Endothelial cell of umbilical vein (primary cell): Measurements from ENCODE around the gene CTBP2.

Source experiments
- EZH2 ChIP-seq: IDR thresholded peaks from 2 replicates; pipeline ENCODE4 v1.6.1; 2012; ENCODE audit warnings: borderline replicate concordance, low read depth, mild to moderate bottlenecking, moderate library complexity, low read length, inconsistent platforms; ENCODE audit not compliant: severe bottlenecking
- FOS ChIP-seq: IDR thresholded peaks from 2 replicates; pipeline ENCODE4 v1.6.1; 2011; ENCODE audit warnings: mild to moderate bottlenecking, low read length, moderate library complexity, borderline replicate concordance; ENCODE audit not compliant: insufficient read depth
- JUN ChIP-seq: IDR thresholded peaks from 2 replicates; pipeline ENCODE4 v1.6.1; 2011; ENCODE audit warnings: borderline replicate concordance, low read depth; ENCODE audit not compliant: insufficient read length, insufficient read depth
- MYC ChIP-seq: IDR thresholded peaks from one replicate; pipeline ENCODE4 v1.6.1; 2011; ENCODE audit warnings: mild to moderate bottlenecking, low read depth, low read length
- POLR2A ChIP-seq: IDR thresholded peaks from 2 replicates; pipeline ENCODE4 v1.6.1; 2012; ENCODE audit warnings: low read depth, mild to moderate bottlenecking, control low read depth, low read length
- POLR2AphosphoS5 ChIP-seq: IDR thresholded peaks from 2 replicates; pipeline ENCODE4 v1.6.1; 2012; ENCODE audit warnings: low read depth, mild to moderate bottlenecking, control low read depth, low read length, moderate library complexity; ENCODE audit not compliant: insufficient read depth
- TF ChIP-seq, protein P1 (sequence below), 2 donors: IDR thresholded peaks; 1 replicate in 1 of 2; 2 replicates in 1 of 2; pipeline ENCODE4 v1.5.1; 2011; ENCODE audit warnings: low read length in 2 of 2, mild to moderate bottlenecking in 2 of 2, moderate library complexity in 2 of 2, control low read depth in 1 of 2, inconsistent platforms in 1 of 2, low read depth in 1 of 2; ENCODE audit not compliant: insufficient read depth in 1 of 2; ENCODE audit errors: extremely low read depth in 1 of 2
- TF ChIP-seq, protein P2 (sequence below): IDR thresholded peaks from 2 replicates; pipeline ENCODE4 v1.6.1; 2011; ENCODE audit not compliant: insufficient read depth, insufficient read length

DNA sequence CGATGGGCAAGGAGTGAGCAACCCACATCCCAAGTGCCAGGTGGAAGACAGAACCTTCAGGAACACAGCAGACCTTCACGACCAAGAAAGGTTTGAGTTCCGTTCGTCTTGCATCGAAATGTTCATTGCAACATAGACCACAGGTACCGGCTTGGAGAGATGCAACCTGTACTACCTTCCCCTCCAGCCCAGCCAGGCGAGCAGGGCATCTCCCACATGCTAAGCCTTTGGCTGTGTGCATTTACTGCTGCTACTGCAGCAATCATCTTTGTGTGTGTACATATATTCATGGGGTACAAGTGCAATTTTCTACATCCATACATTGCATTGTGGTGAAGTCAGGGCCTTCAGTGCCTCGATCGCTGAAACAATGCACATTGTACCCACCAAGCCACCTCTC is 58.8 kb downstream of the CTBP2 start:
- TF ChIP-seq, protein P1, sequence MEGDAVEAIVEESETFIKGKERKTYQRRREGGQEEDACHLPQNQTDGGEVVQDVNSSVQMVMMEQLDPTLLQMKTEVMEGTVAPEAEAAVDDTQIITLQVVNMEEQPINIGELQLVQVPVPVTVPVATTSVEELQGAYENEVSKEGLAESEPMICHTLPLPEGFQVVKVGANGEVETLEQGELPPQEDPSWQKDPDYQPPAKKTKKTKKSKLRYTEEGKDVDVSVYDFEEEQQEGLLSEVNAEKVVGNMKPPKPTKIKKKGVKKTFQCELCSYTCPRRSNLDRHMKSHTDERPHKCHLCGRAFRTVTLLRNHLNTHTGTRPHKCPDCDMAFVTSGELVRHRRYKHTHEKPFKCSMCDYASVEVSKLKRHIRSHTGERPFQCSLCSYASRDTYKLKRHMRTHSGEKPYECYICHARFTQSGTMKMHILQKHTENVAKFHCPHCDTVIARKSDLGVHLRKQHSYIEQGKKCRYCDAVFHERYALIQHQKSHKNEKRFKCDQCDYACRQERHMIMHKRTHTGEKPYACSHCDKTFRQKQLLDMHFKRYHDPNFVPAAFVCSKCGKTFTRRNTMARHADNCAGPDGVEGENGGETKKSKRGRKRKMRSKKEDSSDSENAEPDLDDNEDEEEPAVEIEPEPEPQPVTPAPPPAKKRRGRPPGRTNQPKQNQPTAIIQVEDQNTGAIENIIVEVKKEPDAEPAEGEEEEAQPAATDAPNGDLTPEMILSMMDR (IDR thresholded peaks at IDR 0.05; ENCODE audit: extremely low read depth in 1 of 2, insufficient read depth in 1 of 2, low read depth in 1 of 2, low read length in 2 of 2): no peak
- TF ChIP-seq JUN: no peak
- no peak for TF ChIP-seq EZH2
- TF ChIP-seq MYC: no peak
- TF ChIP-seq, protein P2, sequence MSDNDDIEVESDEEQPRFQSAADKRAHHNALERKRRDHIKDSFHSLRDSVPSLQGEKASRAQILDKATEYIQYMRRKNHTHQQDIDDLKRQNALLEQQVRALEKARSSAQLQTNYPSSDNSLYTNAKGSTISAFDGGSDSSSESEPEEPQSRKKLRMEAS: no peak
- no peak for TF ChIP-seq POLR2A
- no peak for TF ChIP-seq POLR2AphosphoS5
- TF ChIP-seq FOS: no peak
